Measurements from ENCODE around the gene TMED6. TPM values are rescaled to one million over a fixed set of nuclear protein-coding genes. Genes with fewer than 3 reads are reported as not detected.

TMED6 gene
- total RNA-seq, 1 donor from 2014 or later, result not detected

DNA sequence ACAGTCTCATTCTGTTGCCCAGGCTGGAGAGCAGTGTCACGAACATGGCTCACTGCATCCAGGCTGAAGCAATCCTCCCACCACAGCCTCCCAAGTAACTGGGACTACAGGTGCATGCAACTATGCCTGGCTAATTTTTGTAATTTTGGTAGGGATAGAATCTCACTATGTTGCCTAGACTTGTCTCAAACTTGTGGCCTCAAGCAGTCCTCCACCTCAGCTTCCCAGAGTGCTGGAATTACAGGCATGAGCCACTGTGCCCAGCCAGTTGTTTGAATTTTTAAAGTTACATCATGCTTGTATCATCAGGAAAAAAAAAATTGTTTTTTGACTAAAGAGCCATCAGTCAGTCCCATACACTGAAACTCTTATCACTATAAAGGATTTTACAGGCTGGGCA is 57.5 kb downstream of the TMED6 start:
- H3K4me1 ChIP-seq (ENCODE audit: control insufficient read depth in 3 of 3, insufficient read depth in 3 of 3, low read length in 3 of 3), result no peaks in the 10 kb centered on the region
- no peak overlapping the region for H3K27ac ChIP-seq (ENCODE audit: low read depth, low read length)
- H3K9ac ChIP-seq (ENCODE audit: low read depth in 1 of 3, low read length in 3 of 3), result no peak overlapping the region
- H3K36me3 ChIP-seq (ENCODE audit: control insufficient read depth in 3 of 3, insufficient read depth in 3 of 3, low read length in 3 of 3), result peaks cover 0 to 5% (median 0%) of the 10 kb centered on the region in 3 donors
- H3K9me3 ChIP-seq (ENCODE audit: control insufficient read depth in 3 of 3, low read length in 3 of 3), result no peaks in the 10 kb centered on the region
- no peak overlapping the region for H3K4me3 ChIP-seq (ENCODE audit: low read length in 3 of 3)
- no peaks in the 10 kb centered on the region for H3K27me3 ChIP-seq (ENCODE audit: control insufficient read depth in 3 of 3, insufficient read depth in 3 of 3, low read length in 3 of 3)

DNA sequence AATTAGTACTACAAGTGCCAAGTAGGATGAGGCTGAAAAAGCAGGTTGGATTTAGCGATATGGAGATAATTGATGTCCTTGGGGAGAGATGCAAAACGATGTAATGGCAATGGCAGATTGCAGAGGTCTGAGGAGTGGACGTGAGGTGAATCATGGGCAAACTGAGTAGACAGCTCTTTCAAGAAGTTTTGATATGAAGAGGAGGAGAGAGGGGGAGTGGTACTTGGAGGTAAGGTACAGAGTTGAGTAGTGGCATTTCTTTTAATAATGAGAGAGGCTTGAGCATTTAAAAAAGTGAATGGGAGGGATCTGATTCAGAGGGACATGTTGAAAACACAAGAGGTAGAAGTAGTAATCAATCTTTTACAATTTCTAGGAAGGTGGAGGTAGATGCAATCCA is 58.2 kb downstream of the TMED6 start:
- no peaks in the 10 kb centered on the region for H3K9me3 ChIP-seq (ENCODE audit: control insufficient read depth in 3 of 3, low read length in 3 of 3)
- no peaks in the 10 kb centered on the region for H3K27me3 ChIP-seq (ENCODE audit: control insufficient read depth in 3 of 3, insufficient read depth in 3 of 3, low read length in 3 of 3)
- no peaks in the 10 kb centered on the region for H3K4me1 ChIP-seq (ENCODE audit: control insufficient read depth in 3 of 3, insufficient read depth in 3 of 3, low read length in 3 of 3)
- H3K36me3 ChIP-seq (ENCODE audit: control insufficient read depth in 3 of 3, insufficient read depth in 3 of 3, low read length in 3 of 3), result peaks cover 0 to 5% (median 0%) of the 10 kb centered on the region in 3 donors
- H3K27ac ChIP-seq (ENCODE audit: low read depth, low read length), result no peak overlapping the region
- H3K4me3 ChIP-seq (ENCODE audit: low read length in 3 of 3), result no peak overlapping the region
- no peak overlapping the region for H3K9ac ChIP-seq (ENCODE audit: low read depth in 1 of 3, low read length in 3 of 3)

Other genes starting within 250 kb of the TMED6 start
- gene HAS3, start 246.1 kb downstream of the TMED6 start, total RNA-seq, result under 0.01 TPM
- 32.4 TPM for gene CHTF8, start 219.2 kb downstream of the TMED6 start, total RNA-seq
- 18.3 TPM for gene UTP4, start 219.1 kb downstream of the TMED6 start, total RNA-seq
- gene SNTB2, start 164.6 kb downstream of the TMED6 start, total RNA-seq, result 24.5 TPM
- 25.6 TPM for gene VPS4A, start 40.4 kb downstream of the TMED6 start, total RNA-seq
- gene PDF, start 21.2 kb downstream of the TMED6 start, total RNA-seq, result 6.8 TPM
- 36.0 TPM for gene COG8, start 12.2 kb downstream of the TMED6 start, total RNA-seq
- 21.9 TPM for gene NIP7, start 12.0 kb downstream of the TMED6 start, total RNA-seq
- 53.2 TPM for gene TERF2, start 34.2 kb upstream of the TMED6 start, total RNA-seq
- 27.7 TPM for gene CYB5B, start 72.8 kb upstream of the TMED6 start, total RNA-seq
- 21.4 TPM for gene NFAT5, start 214.2 kb upstream of the TMED6 start, total RNA-seq

Data from skeletal muscle tissue (tissue), 4 donors.